ENCODE data around the gene ARHGAP26. TPM values are rescaled to one million over a fixed set of nuclear protein-coding genes. Genes with fewer than 3 reads are reported as not detected.
A peak's percentile ranks its signal among the peaks of the same experiment; 100 is the strongest.

ARHGAP26 gene
- total RNA-seq, 2 donors from 2014 or later = 24.0 to 24.3 TPM

DNA sequence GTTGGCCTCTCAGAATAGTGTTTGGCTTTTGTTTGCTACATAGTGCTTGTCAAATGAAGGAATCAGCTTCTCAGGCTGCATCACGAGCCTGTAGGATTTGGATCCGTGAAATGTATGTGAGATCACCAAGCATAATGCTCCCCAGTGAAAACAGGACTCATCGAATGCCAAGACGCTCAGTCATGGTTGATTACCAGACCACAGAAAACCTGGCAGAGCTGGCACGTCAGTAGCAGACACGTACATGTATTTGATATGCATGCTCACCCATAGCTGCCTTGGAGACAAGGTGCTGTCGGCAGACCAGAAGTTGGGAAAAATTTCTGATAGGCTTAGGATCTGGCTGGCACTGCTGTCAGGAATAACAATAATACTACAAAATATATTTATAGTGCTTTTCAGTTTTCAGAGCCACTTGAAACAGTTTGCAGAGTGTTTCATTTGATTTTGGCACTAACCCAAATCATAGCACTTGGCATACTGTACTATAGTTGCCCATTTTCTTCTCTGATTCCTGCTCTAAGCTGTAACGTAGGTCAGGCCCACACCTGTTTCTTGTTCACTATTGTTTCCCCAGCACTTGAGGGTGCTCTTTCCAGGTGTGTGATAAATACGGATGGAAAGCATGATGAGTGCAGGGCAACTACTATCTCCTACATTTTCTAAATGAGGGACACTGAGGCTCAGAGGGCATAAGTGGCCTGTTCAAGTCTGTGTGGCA is 407.2 kb downstream of the ARHGAP26 start:
- ATAC-seq (replicated peaks in 1 of 2) = no peak
- DNase-seq = no peak
- Mint-ChIP-seq H3K36me3 (ENCODE audit: insufficient read depth in 2 of 2) (peaks cover 3 to 6% of the 10 kb centered on the region in 2 donors), H3K9me3 (peaks cover 0 to 5% of the 10 kb centered on the region in 2 donors), H3K27ac (no peak overlapping the region), H3K27me3 (ENCODE audit: low read depth) (no peaks in the 10 kb centered on the region), H3K4me1 (ENCODE audit: low read depth) (peaks cover 17% of the 10 kb centered on the region), H3K4me3 (no peak overlapping the region)

DNA sequence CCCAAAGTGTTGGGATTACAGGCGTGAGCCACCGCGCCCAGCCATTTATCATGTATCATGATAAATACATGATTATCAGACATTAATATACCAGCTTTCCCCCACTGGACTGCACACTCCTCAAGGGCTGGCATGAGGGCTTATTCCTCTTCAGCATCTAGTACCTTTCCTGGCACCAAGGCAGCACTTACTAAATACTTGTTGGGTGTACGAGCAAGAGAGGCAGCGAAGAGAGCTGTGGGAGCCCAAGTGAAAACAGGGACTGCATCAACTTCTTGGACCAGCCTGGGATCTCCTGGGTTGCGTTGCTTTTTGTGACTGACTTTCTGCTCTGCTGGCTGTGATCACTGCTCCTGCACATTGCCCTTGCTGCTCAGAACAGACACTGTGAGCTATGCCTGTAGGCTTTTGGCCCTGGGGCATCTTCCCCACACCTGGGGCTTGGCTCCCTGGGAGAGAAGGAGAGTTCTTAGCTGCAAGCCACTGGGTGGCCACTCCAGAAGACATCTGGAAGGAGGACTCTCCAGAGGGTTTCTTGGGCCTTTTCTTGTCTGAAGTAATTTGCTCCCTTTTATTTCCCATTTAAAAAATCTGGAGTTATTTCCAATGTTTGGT is 409.1 kb downstream of the ARHGAP26 start:
- DNase-seq = no peak
- H3K4me3 Mint-ChIP-seq = no peak overlapping the region
- no peaks in the 10 kb centered on the region for H3K27me3 Mint-ChIP-seq (ENCODE audit: low read depth)
- no peak overlapping the region for H3K27ac Mint-ChIP-seq
- H3K9me3 Mint-ChIP-seq = peaks cover 0 to 5% of the 10 kb centered on the region in 2 donors
- no peak for ATAC-seq (replicated peaks in 1 of 2)
- H3K36me3 Mint-ChIP-seq (ENCODE audit: insufficient read depth in 2 of 2) = peaks cover 3 to 6% of the 10 kb centered on the region in 2 donors
- H3K4me1 Mint-ChIP-seq (ENCODE audit: low read depth) = peaks cover 35% of the 10 kb centered on the region

DNA sequence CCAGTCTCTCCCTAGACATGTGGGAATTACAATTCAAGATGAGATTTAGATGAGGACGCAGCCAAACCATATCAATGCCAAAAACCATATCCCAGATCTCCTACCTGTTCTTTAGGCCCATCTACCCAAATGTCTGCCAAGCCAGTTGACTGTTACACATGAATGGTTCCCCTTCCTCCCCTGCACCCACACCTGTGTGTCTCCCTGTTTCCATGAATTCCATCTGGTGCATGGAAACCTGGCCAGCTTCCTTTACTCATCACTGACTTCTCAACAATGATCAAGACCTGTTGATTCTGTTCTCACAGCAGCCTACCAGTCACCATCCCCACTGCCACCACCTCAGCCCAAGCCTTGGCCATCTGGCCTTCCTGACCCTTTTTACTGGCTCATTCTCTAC is 410.6 kb downstream of the ARHGAP26 start:
- ATAC-seq (replicated peaks in 1 of 2) (no peak), DNase-seq (no peak)
- Mint-ChIP-seq H3K27ac (no peak overlapping the region), H3K27me3 (ENCODE audit: low read depth) (no peaks in the 10 kb centered on the region), H3K4me3 (no peak overlapping the region), H3K4me1 (ENCODE audit: low read depth) (peaks cover 48% of the 10 kb centered on the region), H3K9me3 (peaks cover 0 to 5% of the 10 kb centered on the region in 2 donors), H3K36me3 (ENCODE audit: insufficient read depth in 2 of 2) (peaks cover 3 to 6% of the 10 kb centered on the region in 2 donors)

DNA sequence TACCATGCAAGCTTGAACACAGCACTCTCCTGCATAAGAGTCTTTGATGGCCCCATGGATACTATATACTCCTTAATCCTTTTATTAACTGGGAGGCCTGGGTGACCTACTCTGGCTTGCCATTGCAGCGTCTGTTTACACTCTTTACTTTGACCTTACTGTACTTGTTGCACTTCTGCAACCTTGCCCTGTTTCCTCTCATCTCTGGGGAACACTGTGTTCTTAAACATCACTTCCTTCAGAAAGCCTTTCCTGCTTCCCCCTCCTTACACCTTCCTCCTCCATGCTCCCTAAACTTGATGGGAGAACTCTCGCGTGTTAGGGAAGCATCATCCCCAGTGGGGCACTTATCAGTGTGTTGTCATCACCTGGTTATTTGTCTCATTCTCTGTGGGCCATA is 411.0 kb downstream of the ARHGAP26 start:
- ATAC-seq (replicated peaks in 1 of 2) = no peak
- peaks cover 3 to 6% of the 10 kb centered on the region in 2 donors for H3K36me3 Mint-ChIP-seq (ENCODE audit: insufficient read depth in 2 of 2)
- DNase-seq = no peak
- H3K27ac Mint-ChIP-seq = no peak overlapping the region
- H3K27me3 Mint-ChIP-seq (ENCODE audit: low read depth) = no peaks in the 10 kb centered on the region
- peaks cover 51% of the 10 kb centered on the region for H3K4me1 Mint-ChIP-seq (ENCODE audit: low read depth)
- H3K9me3 Mint-ChIP-seq = peaks cover 0 to 5% of the 10 kb centered on the region in 2 donors
- H3K4me3 Mint-ChIP-seq = no peak overlapping the region

DNA sequence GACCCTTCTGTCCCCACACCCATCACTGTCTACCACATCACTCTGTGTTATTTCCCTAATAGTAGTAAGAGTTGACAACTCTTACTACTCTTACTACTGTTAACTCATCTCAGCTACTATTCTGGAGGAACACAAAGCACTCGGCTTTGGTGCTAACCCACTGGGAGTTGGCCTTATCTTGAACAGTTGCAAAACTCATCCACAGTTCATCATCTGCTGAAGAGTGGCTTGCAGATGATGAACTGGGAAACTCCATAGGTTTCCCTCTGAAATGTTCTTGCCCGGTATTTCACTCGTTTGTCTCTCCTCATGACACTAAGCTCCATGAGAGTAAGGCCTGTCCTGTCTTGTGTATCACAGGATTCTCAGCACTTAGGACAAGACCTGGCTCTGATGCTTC is 411.9 kb downstream of the ARHGAP26 start:
- H3K36me3 Mint-ChIP-seq (ENCODE audit: insufficient read depth in 2 of 2) = peaks cover 3 to 6% of the 10 kb centered on the region in 2 donors
- H3K4me1 Mint-ChIP-seq (ENCODE audit: low read depth) = peaks cover 57% of the 10 kb centered on the region
- DNase-seq (no peak), ATAC-seq (replicated peaks in 1 of 2) (no peak)
- H3K9me3 Mint-ChIP-seq = peaks cover 0 to 5% of the 10 kb centered on the region in 2 donors
- no peak overlapping the region for H3K4me3 Mint-ChIP-seq
- H3K27me3 Mint-ChIP-seq (ENCODE audit: low read depth) = no peaks in the 10 kb centered on the region
- H3K27ac Mint-ChIP-seq = no peak overlapping the region

DNA sequence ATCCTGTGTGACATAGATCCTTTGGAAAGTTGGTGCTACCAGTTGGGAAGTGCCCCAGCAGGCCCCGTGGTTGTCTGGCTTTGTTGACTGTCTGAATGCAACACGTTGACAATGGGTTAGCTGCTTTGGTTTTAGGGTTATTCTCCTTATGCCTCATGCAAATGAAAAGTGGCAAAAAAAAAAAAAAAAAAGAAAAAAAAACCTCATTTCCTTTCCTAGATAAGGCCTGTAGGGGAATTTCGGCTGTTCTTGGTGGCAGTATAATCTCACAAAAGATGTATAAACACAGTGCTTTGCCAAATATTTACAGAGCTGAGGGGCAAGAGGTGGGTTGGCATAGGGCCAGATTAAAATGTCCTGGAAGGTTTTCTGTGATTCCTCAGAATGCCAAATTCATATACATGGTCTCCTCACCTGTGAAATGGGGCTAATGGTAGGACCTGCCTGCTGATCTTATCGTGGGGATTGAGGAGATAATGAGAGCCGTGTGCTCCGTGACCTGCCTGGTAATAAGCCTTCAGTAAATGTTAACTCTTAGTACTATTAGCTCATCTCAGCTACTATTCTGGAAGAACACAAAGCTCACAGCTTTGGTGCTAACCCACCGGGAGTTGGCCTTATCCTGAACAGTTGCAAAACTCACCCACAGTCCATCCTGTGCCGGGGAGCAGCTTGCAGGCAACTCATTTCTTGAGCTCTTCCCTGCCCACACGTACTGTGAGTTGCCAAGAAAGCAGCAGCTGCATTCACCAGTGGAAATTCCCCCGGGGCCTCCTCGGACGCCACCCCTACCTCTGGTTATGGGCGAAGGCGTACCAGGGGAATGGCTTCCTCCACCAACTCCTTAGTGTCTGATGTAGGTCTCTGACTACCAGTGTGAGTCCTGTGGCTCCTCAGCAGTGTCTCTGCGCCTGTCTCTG is 413.0 kb downstream of the ARHGAP26 start:
- DNase-seq (peak; percentile 71 to 81), ATAC-seq (replicated peaks in 1 of 2) (peak; percentile 83 to 84)
- peaks cover 67% of the 10 kb centered on the region for H3K4me1 Mint-ChIP-seq (ENCODE audit: low read depth)

DNA sequence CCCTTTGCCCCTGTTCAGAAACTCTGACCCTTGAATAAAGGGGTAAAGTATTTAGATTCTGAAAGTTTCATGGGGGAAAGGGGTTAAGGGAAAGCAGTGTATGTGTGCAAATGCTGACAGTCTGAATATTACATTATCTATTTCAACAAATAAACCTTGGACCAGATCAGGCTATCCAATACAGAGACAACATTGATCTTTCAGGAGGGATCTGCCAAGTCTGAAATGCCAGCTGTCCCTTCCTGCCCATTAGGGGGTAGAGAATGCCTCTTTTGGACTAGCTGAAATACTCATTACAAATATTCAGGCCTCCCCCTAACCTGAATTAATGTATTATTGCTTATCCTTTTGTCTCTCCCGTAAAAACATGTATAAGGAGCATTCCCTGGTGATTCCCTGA is 413.8 kb downstream of the ARHGAP26 start:
- Mint-ChIP-seq H3K9me3 (peaks cover 0 to 5% of the 10 kb centered on the region in 2 donors), H3K27me3 (ENCODE audit: low read depth) (no peaks in the 10 kb centered on the region), H3K4me1 (ENCODE audit: low read depth) (peaks cover 75% of the 10 kb centered on the region), H3K4me3 (peak overlapping the region in 1 of 2 donors; percentile 52), H3K36me3 (ENCODE audit: insufficient read depth in 2 of 2) (peaks cover 3 to 12% of the 10 kb centered on the region in 2 donors), H3K27ac (peak overlapping the region; percentile 17)
- DNase-seq (no peak), ATAC-seq (replicated peaks in 1 of 2) (no peak)

More for the DNA sequence above, 413.0 kb downstream of the ARHGAP26 start:
- Mint-ChIP-seq H3K36me3 (ENCODE audit: insufficient read depth in 2 of 2) (peaks cover 3 to 9% of the 10 kb centered on the region in 2 donors), H3K9me3 (peaks cover 0 to 5% of the 10 kb centered on the region in 2 donors), H3K27me3 (ENCODE audit: low read depth) (no peaks in the 10 kb centered on the region), H3K4me3 (peak overlapping the region; percentile 52 to 67), H3K27ac (peak overlapping the region; percentile 17)

DNA sequence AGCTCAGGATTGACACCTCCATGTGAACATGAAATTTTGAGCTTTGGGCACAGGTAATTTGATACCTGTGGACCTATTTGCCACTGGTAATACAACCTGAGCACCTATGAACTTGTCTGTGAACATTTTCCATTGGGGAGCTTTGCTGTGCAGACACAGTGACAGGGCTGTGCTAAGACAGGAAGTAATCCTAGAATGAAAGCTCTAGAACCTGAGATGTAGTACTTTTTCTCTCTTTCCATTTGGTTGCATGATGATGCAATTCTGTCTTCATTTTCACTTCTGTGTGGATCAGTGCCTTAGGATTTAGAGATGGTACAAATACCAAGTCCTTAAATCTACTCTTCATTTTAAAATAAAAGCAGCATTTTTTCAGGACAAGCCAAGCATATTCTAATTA is 416.4 kb downstream of the ARHGAP26 start:
- Mint-ChIP-seq H3K27ac (peak overlapping the region; percentile 34), H3K36me3 (ENCODE audit: insufficient read depth in 2 of 2) (peaks cover 5 to 12% of the 10 kb centered on the region in 2 donors), H3K27me3 (ENCODE audit: low read depth) (no peaks in the 10 kb centered on the region), H3K9me3 (peaks cover 1 to 5% of the 10 kb centered on the region in 2 donors), H3K4me3 (no peak overlapping the region), H3K4me1 (ENCODE audit: low read depth) (peaks cover 69% of the 10 kb centered on the region)
- DNase-seq (no peak), ATAC-seq (replicated peaks in 1 of 2) (peak in 1 of 2 donors; percentile 18)

DNA sequence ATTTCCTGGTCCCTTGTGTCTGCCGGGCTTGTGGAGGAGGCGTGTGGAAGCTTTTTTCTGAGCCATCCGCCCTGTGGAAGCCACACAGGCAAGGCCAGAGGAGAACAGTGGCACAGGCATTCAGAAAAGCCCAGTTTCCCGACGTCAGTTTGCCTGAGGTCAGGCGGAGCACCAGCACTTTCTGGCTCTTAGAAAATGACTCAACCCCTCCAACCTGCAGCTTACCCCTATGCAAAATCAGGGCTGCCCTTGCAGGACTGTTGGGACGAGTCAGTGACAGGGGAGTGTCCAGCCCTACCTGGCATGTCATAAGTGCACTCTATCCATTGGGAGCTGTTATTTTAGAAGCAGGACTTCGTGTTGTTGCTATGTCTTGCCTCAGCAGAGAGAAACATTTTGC is 417.3 kb downstream of the ARHGAP26 start:
- no peak overlapping the region for H3K27ac Mint-ChIP-seq
- ATAC-seq (replicated peaks in 1 of 2) = peak in 1 of 2 donors; percentile 38
- DNase-seq = no peak
- H3K4me1 Mint-ChIP-seq (ENCODE audit: low read depth) = peaks cover 60% of the 10 kb centered on the region
- H3K9me3 Mint-ChIP-seq = peaks cover 3 to 8% of the 10 kb centered on the region in 2 donors
- peaks cover 5 to 12% of the 10 kb centered on the region in 2 donors for H3K36me3 Mint-ChIP-seq (ENCODE audit: insufficient read depth in 2 of 2)
- peak overlapping the region; percentile 31 to 63 for H3K4me3 Mint-ChIP-seq
- no peaks in the 10 kb centered on the region for H3K27me3 Mint-ChIP-seq (ENCODE audit: low read depth)

DNA sequence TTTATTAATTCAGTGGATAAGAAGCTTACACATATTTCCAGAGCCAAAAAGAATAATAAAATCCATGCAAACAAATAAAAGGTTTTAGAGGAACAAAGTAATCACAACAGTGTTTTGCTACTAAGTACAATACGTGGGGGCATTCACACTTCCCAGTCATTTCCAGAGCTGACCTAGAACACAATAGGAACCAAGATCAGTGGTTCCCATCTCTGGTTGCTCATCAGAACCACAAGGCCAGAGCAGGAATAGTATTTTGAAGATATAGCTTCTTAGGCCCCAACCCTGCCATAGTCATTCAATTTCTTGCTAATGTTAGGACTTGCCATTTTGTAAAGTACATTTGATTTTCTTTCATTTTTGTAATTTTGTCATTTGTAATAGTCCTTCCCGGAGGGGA is 417.9 kb downstream of the ARHGAP26 start:
- Mint-ChIP-seq H3K4me1 (ENCODE audit: low read depth) (peaks cover 54% of the 10 kb centered on the region), H3K9me3 (peaks cover 3 to 8% of the 10 kb centered on the region in 2 donors), H3K27me3 (ENCODE audit: low read depth) (no peaks in the 10 kb centered on the region), H3K27ac (peak overlapping the region; percentile 88), H3K4me3 (peak overlapping the region in 1 of 2 donors; percentile 63), H3K36me3 (ENCODE audit: insufficient read depth in 2 of 2) (peaks cover 5 to 12% of the 10 kb centered on the region in 2 donors)
- no peak for DNase-seq
- ATAC-seq (replicated peaks in 1 of 2) = peak; percentile 19 to 38

DNA sequence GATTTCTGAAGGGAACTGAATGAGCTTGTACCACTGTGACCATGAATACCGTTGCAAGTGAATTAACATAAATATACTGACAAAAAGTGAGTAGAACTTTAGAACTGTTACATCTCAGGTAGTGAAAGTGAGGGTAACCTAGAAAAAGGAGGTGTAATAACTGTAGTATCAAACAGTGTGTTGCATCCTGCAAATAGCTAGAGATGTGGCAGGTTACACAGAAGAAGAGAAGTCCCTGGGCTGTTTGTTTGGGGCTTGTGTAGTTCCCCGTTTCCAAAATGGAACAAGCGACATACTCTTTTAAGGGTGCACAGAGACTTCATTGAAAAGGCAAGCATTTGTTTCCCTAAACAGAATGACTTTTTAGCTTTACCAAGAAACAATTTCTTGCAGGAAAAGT is 418.5 kb downstream of the ARHGAP26 start:
- Mint-ChIP-seq H3K4me3 (peak overlapping the region in 1 of 2 donors; percentile 63), H3K27me3 (ENCODE audit: low read depth) (no peaks in the 10 kb centered on the region), H3K4me1 (ENCODE audit: low read depth) (peaks cover 48% of the 10 kb centered on the region), H3K9me3 (peaks cover 3 to 8% of the 10 kb centered on the region in 2 donors), H3K27ac (peak overlapping the region; percentile 88), H3K36me3 (ENCODE audit: insufficient read depth in 2 of 2) (peaks cover 5 to 12% of the 10 kb centered on the region in 2 donors)
- ATAC-seq (replicated peaks in 1 of 2) (peak; percentile 70 to 75), DNase-seq (no peak)

DNA sequence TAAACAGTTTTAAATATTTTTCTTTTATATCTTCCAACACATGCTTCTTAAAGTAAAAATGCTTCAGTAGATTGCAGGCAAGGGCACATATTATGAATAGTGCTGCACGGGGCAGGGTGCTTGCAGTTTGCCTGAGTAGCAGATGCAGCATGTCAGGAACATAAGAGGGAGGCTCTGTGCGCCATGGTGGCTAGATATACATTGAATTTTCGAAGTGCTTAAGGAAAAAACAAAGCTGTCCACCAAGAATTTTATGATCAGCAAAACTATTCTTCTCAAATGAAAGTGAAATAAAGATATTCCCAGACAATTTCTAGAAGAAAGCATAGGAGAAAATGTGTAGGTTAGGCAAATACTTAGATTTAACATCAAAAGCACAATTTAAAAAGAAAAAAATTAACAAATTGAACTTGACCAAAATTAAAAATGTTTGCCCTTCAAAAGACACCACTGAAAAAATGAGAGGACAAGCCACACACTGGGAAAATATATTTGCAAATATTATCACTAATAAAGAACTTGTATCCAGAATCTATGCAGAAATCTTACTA is 420.2 kb downstream of the ARHGAP26 start:
- H3K27ac Mint-ChIP-seq = no peak overlapping the region
- DNase-seq (no peak), ATAC-seq (replicated peaks in 1 of 2) (no peak)
- H3K4me3 Mint-ChIP-seq = no peak overlapping the region
- peaks cover 34% of the 10 kb centered on the region for H3K4me1 Mint-ChIP-seq (ENCODE audit: low read depth)
- H3K9me3 Mint-ChIP-seq = peaks cover 3 to 8% of the 10 kb centered on the region in 2 donors
- H3K27me3 Mint-ChIP-seq (ENCODE audit: low read depth) = no peaks in the 10 kb centered on the region
- peaks cover 5 to 15% of the 10 kb centered on the region in 2 donors for H3K36me3 Mint-ChIP-seq (ENCODE audit: insufficient read depth in 2 of 2)

Measured in activated T-cell treated with anti-CD3 and anti-CD28 coated beads, Interleukin-2, amount 50 U/mL, for 72 hours (primary cell).